C1 segment of cervical spinal cord (tissue), 14 donors: ENCODE results near the gene KTN1.

ENCODE experiments used
- DNase-seq, 14 donors: peaks; one replicate each; lab custom pipeline; 2025; lab: John Stamatoyannopoulos, UW

Gene KTN1

GRCh38 chr14:55577229-55577628 lies 2.8 kb upstream of the KTN1 start:
- no peak for DNase-seq

GRCh38 chr14:55578511-55578910 lies 1.5 kb upstream of the KTN1 start:
- DNase-seq = peak in 1 of 14 donors; percentile 29

GRCh38 chr14:55580470-55581341 lies 699 bp downstream of the KTN1 start:
- peak in 11 of 14 donors; percentile 21 to 75 (median 59) for DNase-seq

- DNase-seq = no peak
Measured at GRCh38 chr14:55581342-55581771, 1.4 kb downstream of the KTN1 start.

GRCh38 chr14:55582746-55583145 lies 2.7 kb downstream of the KTN1 start:
- DNase-seq = no peak

GRCh38 chr14:55583942-55584468 lies 4.0 kb downstream of the KTN1 start:
- DNase-seq = no peak

GRCh38 chr14:55585854-55586253 lies 5.8 kb downstream of the KTN1 start:
- no peak for DNase-seq

- no peak for DNase-seq
Measured at GRCh38 chr14:55586411-55586810, 6.4 kb downstream of the KTN1 start.

GRCh38 chr14:55587847-55588246 lies 7.8 kb downstream of the KTN1 start:
- DNase-seq = no peak

- DNase-seq = no peak
Measured at GRCh38 chr14:55588259-55588699, 8.3 kb downstream of the KTN1 start.

- no peak for DNase-seq
Measured at GRCh38 chr14:55589171-55589570, 9.2 kb downstream of the KTN1 start.

GRCh38 chr14:55592436-55592835 lies 12.4 kb downstream of the KTN1 start:
- DNase-seq = no peak

GRCh38 chr14:55593698-55594097 lies 13.7 kb downstream of the KTN1 start:
- no peak for DNase-seq

GRCh38 chr14:55599250-55599879 lies 19.4 kb downstream of the KTN1 start:
- DNase-seq = no peak

GRCh38 chr14:55600784-55601561 lies 21.0 kb downstream of the KTN1 start:
- no peak for DNase-seq

- no peak for DNase-seq
Measured at GRCh38 chr14:55603401-55603953, 23.5 kb downstream of the KTN1 start.

GRCh38 chr14:55604488-55604887 lies 24.5 kb downstream of the KTN1 start:
- no peak for DNase-seq

GRCh38 chr14:55604900-55605418 lies 25.0 kb downstream of the KTN1 start:
- no peak for DNase-seq

- DNase-seq = no peak
Measured at GRCh38 chr14:55605793-55606192, 25.8 kb downstream of the KTN1 start.

GRCh38 chr14:55607386-55607785 lies 27.4 kb downstream of the KTN1 start:
- DNase-seq = no peak

- DNase-seq = no peak
Measured at GRCh38 chr14:55609681-55610080, 29.7 kb downstream of the KTN1 start.
